GM19463 (cell line): ENCODE measurements around the gene RAB40C.

ENCODE experiments used
- ATAC-seq: cut with Tn5 transposase; IDR thresholded peaks from one replicate; pipeline ENCODE4 v1.9.1; 2021; ENCODE audit warnings: mild to moderate bottlenecking, moderate library complexity; ENCODE audit not compliant: unreplicated experiment

The RAB40C gene

GRCh38 chr16:666572-666971, 76.7 kb downstream of the RAB40C start:
- ATAC-seq = no peak

GRCh38 chr16:667113-667779, 77.4 kb downstream of the RAB40C start:
- ATAC-seq = no peak

DNA sequence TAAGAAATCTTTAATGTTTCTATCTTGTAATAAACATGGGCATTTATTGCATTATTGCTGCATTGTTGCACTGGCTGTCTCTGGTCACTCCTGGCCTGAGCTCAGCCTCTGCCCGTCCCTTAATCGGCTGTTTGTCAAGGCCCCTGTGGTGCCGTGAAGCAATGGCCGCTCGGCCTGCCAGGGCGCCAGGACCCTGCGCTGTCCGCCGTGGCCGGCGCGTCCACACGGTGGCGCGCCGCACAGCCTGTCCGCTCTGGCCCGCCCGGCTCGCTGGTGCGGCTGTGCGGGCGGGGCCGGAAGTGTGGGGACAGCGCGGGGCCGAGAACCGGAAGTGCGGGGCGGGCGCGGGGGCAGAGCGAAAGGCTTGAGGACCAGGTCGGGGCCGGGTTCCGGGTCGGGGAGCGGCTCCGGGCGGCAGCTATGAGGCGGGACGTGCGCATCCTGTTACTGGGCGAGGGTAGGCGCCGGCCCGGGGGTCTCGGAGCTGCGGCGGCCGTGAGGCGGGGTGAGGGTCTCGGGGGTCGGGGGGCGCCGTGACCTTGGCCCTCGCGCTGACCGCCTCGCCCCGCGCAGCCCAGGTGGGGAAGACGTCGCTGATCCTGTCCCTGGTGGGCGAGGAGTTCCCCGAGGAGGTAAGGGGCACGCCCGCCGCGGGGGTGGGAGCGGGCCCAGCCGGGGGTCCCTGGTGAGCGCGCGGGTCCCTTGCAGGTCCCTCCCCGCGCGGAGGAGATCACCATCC, 78.1 kb downstream of the RAB40C start, which contains the start of gene RHOT2:
RHOT2 (plus strand) TSS at position 353 of the 739 bp plus-strand sequence; CDS start at position 421, 68 bp downstream.
- peak; percentile 92 for ATAC-seq

DNA sequence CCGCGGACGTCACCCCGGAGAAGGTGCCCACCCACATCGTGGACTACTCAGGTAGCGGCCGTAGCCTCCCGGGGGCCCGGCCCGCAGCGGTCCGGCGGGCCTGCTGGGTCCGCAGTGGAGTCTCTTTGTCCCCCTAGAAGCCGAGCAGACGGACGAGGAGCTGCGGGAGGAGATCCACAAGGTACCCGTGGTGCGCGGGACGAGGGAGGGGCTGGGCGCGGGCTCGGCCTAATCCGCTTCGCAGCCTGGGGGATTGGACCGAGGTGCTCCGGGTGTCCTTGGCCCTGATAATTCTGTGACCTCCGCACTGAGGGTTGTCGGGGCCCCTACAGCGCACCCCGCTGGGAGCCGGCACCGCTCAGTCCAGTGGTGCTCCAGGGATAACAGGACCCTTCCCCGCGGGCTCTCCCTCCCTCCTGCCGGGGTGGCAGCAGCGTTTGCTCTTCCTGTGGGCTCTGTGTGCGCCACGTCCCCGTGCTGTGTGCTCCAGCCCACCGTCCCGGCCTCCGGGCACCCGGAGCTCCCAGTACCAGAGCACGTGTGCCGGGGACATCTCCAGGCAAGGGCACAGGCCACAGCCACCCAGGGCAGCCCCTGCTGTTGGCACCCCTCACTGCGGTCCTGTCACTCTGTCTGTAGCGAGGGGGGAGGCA, 78.8 kb downstream of the RAB40C start:
- ATAC-seq = no peak

DNA sequence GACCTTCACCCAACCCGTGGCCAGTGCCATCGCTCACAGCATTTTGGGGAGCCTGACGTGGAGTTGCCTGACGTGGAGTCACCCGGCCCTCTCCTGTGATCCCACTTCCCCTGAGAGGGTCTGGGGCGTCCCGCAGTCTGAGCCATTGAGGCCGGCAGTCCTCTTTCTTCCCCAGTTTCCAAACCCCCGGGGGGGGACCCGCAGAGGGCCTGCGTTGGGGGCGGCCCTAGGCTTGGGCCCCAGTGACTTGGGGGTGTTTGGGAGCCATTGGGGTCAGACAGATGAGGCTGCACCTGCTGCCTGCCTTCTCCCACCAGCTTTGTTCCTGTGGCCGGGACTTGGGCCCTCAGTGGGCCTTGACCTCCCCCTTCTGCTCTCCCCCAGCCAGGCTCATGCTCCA, 79.8 kb downstream of the RAB40C start:
- no peak for ATAC-seq

- no peak for ATAC-seq
Measured at GRCh38 chr16:670485-671352, 80.9 kb downstream of the RAB40C start.

GRCh38 chr16:671353-672131, 81.7 kb downstream of the RAB40C start:
- ATAC-seq = no peak

- no peak for ATAC-seq
Measured at GRCh38 chr16:672371-672770, 82.5 kb downstream of the RAB40C start.

GRCh38 chr16:672851-673250, 83.0 kb downstream of the RAB40C start:
- ATAC-seq = no peak

DNA sequence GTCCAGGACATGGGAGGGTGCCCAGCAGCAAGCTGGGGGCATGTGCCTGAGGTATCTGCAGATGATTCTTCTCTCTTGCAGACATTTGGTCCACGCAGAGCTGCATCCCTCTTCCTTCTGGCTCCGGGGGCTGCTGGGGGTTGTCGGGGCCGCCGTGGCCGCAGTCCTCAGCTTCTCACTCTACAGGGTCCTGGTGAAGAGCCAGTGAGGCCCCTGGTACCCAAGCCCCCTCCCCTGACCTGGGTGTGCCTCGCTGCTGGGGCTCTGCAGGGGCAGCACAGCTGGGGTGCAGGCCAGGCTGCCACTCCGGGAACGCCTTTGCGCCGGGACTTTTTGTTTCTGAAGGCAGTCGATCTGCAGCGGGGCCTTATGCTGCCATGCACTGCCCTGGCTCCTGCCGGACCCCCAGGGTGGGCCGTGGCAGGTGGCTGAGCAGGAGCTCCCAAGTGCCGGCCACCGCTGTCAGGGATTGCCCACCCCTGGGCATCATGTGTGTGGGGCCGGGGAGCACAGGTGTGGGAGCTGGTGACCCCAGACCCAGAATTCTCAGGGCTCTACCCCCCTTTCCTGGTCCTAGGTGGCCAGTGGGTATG, 83.6 kb downstream of the RAB40C start:
- no peak for ATAC-seq

DNA sequence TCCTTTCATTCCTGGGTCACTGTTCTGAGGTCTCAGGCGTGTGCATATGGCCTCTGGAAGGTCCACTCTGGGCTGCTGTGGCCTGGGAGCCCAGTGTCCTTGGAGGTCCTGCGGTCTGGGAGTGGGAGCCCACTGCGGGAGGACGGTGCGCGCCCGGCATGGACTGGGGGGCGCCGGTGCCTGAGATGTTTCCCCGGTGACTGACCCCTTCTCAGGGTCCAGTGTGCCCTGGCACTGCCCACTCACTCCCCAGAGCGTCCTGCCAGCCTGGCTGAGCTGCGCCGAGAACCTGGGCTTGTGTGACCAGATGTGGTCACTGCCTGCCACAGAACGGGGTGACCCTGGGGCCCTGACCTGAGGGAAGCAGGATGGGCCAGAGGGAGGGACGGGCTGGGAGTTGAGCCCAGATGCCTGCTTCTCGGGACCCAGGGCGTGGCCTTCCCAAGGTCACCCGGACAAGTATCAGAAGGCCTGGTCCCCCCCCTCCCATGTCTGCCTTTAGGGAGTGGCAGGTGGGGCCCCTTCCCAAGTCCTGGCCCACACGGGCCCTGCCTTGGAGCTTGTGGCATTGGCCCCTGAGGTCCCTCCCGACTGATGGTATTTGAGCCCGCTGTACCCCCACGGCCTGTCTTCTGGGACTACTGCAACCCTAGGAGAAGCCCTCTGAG, 84.5 kb downstream of the RAB40C start:
- ATAC-seq = no peak

GRCh38 chr16:674968-675883, 85.4 kb downstream of the RAB40C start, which contains the start of gene RHBDL1:
Gene RHBDL1, plus strand, starts transcription at chr16:675671. Its CDS starts 120 bp downstream, at chr16:675791.
- ATAC-seq = no peak

DNA sequence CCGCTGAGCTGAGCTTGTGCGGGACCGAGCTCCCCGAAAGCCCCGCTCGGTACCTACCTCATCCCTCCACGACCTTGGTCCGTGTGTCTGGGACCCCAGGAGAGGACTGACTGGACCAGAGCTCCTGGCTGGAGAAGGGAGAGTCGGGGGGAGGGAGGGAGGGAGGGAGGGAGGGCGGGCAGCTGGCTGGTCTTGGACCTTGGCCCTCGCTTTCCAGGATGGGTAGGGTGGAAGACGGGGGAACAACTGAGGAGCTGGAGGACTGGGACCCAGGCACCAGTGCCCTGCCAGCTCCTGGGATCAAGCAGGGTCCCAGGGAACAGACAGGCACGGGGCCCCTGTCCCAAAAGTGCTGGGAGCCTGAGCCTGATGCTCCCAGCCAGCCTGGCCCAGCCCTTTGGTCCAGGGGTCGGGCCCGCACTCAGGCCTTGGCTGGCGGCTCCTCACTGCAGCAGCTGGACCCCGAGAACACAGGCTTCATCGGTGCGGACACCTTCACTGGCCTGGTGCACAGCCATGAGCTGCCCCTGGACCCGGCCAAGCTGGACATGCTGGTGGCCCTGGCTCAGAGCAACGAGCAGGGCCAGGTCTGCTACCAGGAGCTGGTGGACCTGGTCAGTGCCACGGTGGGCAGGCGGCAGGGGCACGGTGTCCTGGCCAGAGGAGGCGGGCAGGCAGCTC, 86.2 kb downstream of the RAB40C start:
- no peak for ATAC-seq

- no peak for ATAC-seq
Measured at GRCh38 chr16:676565-676902, 86.7 kb downstream of the RAB40C start.

DNA sequence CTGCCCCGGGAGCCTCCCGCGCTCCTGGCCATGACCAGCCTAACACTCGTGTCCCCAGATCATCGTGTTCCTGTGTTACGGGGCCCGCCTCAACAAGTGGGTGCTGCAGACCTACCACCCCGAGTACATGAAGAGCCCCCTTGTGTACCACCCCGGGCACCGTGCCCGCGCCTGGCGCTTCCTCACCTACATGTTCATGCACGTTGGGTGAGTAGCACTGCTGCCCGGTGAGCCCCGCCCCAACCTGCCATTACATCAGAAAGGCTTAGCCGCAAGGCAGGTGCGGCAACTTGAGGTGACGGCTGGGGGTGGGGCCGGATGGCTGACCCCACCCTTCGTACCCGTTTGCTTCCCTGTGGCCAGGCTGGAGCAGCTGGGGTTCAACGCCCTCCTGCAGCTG, 87.0 kb downstream of the RAB40C start:
- ATAC-seq = no peak

GRCh38 chr16:677316-678190, 87.7 kb downstream of the RAB40C start:
- no peak for ATAC-seq
